ENCODE results near the gene MRPL14.
A peak's percentile ranks its signal among the peaks of the same experiment; 100 is the strongest.

The MRPL14 gene

GRCh38 chr6:44122801-44123200, 4.5 kb downstream of the MRPL14 start:
- DNase-seq (ENCODE audit: low spot score), result no peak

GRCh38 chr6:44120692-44121443, 6.4 kb downstream of the MRPL14 start:
- DNase-seq (ENCODE audit: low spot score), result no peak

- DNase-seq (ENCODE audit: low spot score), result no peak
Measured at GRCh38 chr6:44119704-44120262, 7.5 kb downstream of the MRPL14 start.

- DNase-seq (ENCODE audit: low spot score), result no peak
Measured at GRCh38 chr6:44117397-44118128, 9.7 kb downstream of the MRPL14 start.

- no peak for DNase-seq (ENCODE audit: low spot score)
Measured at GRCh38 chr6:44116641-44117382, 10.4 kb downstream of the MRPL14 start.

GRCh38 chr6:44115866-44116265, 11.4 kb downstream of the MRPL14 start:
- DNase-seq (ENCODE audit: low spot score), result no peak

GRCh38 chr6:44113414-44113813, 13.8 kb downstream of the MRPL14 start:
- no peak for DNase-seq (ENCODE audit: low spot score)

- DNase-seq (ENCODE audit: low spot score), result no peak
Measured at GRCh38 chr6:44111434-44112417, 15.5 kb downstream of the MRPL14 start.

GRCh38 chr6:44110966-44111365, 16.3 kb downstream of the MRPL14 start:
- DNase-seq (ENCODE audit: low spot score), result no peak

GRCh38 chr6:44110005-44110676, 17.1 kb downstream of the MRPL14 start:
- DNase-seq (ENCODE audit: low spot score), result no peak

GRCh38 chr6:44109212-44109611, 18.0 kb downstream of the MRPL14 start:
- DNase-seq (ENCODE audit: low spot score), result no peak

- no peak for DNase-seq (ENCODE audit: low spot score)
Measured at GRCh38 chr6:44108471-44108870, 18.8 kb downstream of the MRPL14 start.

- no peak for DNase-seq (ENCODE audit: low spot score)
Measured at GRCh38 chr6:44107017-44107416, 20.2 kb downstream of the MRPL14 start.

- DNase-seq (ENCODE audit: low spot score), result no peak
Measured at GRCh38 chr6:44105993-44106740, 21.1 kb downstream of the MRPL14 start.

- DNase-seq (ENCODE audit: low spot score), result no peak
Measured at GRCh38 chr6:44105146-44105545, 22.1 kb downstream of the MRPL14 start.

GRCh38 chr6:44104481-44105021, 22.7 kb downstream of the MRPL14 start:
- peak; percentile 75 for DNase-seq (ENCODE audit: low spot score)

GRCh38 chr6:44102527-44102926, 24.7 kb downstream of the MRPL14 start:
- DNase-seq (ENCODE audit: low spot score), result no peak

GRCh38 chr6:44101832-44102231, 25.4 kb downstream of the MRPL14 start:
- DNase-seq (ENCODE audit: low spot score), result no peak

- no peak for DNase-seq (ENCODE audit: low spot score)
Measured at GRCh38 chr6:44100088-44100550, 27.1 kb downstream of the MRPL14 start.

- no peak for DNase-seq (ENCODE audit: low spot score)
Measured at GRCh38 chr6:44099192-44099591, 28.1 kb downstream of the MRPL14 start.
